NCI-H1417 treated with DMSO at 0.1 percent for 48 hours (cell line): ENCODE measurements around the gene GLI3.

Experiments used
- DNase-seq: peaks from one replicate; lab custom pipeline; 2025; lab: John Stamatoyannopoulos, UW

Gene GLI3

GRCh38 chr7:41999736-42000283 lies 237.2 kb downstream of the GLI3 start:
- DNase-seq = no peak

- DNase-seq = no peak
Observed at GRCh38 chr7:41998041-41998440, 239.0 kb downstream of the GLI3 start.

- no peak for DNase-seq
Observed at GRCh38 chr7:41997151-41997550, 239.9 kb downstream of the GLI3 start.

DNA sequence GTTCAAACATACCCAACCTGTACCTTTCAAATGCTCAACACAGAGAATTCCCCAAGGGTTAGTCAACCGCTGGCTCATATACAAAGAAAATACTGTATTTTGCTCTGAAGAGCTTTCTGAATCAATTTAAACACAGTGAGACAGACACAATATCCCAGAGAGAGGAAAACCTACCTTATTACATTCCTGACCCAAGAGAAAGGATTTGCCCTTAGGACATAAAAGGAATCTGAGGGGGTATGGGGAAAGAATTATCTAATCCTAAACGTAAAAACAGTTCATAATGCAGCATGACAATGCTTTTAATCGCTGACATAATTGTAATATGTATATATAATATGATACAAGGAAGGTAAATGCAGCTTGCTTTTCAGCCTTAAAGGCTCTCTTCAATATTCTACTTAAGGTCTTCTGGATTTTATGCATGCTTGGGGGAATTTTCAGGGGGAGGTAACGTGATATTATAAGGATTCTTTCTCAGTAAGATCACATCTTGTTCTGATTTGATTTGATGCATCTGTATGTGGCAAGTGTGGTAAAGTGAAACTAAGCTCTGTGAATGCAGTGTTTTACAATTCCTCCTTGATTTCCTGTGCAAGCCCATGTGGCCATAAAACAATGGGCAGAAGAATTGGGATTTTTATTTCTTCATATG lies 240.5 kb downstream of the GLI3 start:
- no peak for DNase-seq

DNA sequence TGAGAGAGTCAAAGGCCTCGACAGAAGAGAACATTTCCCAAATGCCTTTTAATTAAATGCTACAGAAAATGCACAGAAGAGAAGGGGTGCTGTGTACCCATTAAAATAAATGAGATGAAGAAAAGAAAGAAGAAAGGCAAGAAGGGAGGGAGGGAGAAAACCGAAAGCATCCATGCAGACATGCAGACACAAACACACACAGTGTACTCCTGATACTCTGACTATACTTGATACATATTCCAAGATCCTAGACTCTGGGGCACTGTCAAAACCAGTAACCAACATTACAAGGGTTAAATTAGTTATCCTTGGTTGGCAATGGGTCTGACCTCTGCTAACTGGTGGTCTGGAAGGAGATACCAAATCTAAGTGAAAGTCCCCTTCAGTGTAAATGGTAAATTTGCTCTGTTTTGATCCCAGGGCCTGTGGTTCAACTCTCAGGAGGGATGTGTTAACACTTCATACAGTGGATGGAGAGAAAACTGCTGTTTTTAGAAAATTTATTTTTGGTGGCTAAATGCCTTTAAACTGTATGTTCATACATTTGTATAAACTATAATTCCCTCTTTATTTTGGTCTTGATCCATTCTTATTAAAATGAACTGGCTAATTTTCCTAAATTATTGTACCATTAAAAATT lies 241.3 kb downstream of the GLI3 start:
- no peak for DNase-seq

- no peak for DNase-seq
Observed at GRCh38 chr7:41994746-41995110, 242.3 kb downstream of the GLI3 start.

- no peak for DNase-seq
Observed at GRCh38 chr7:41994036-41994745, 242.8 kb downstream of the GLI3 start.

DNA sequence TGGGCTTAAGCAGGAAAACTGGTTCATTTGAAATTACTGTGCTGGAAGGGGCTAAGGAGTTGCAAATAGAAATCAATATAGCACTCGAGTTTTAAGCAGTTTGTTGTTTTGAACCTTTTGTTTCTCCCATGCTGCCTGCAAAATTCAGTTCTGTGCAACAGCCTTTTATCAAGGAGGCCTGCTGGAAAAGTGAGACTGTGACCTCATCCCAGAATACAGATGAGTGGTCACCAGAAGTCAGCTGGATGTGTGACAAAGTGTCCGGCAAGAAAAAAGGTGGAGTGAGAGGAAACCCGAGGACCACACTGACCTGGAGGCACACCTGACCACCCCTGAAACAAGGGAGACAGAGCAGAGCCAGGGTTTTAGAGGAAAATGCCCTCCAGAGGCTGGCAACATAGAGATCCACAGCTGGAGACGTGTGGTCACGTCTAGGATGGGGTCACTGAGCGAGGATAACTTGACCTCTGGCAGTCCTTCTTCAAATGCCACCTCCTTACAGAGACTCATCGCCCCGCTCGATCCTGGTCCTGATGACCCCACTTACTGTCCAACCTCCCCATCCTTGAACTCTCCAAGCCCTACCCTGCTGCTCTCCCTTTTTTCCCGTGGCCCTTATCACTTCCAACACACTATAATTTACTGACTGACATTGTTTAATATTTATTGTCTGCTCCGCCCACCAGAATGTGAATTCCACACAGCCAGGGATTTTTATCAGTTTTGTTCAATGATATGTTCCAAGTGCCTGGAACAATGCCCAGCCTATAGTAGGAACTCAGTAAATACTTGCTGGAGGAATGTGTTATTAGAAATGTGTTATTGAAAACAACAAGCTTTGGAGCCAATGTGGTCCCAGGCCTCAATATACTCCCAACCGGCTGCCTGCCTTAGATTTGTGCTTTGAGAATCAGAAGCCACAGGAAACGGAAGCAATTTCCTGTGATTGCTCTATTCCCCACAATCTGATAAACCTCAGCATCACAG lies 243.8 kb downstream of the GLI3 start:
- DNase-seq = no peak

DNA sequence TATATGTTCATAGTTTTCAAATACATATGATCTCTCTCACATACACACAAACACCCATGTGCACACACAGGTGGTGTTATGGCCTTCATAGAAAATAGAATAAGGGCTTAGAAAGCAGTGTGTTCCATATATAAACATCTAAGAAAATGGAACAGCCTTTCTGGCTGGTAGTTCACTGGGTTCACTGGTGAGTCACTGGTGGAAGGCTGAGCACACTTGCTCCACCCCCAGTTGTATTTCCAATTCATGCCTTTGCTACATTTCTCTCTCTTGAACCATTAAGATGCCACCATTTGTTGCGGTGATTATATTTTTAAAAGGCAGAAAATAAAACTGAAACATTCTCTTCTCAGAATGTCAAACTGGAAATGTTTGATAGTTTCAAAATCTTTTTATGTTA lies 252.1 kb downstream of the GLI3 start:
- no peak for DNase-seq

- no peak for DNase-seq
Observed at GRCh38 chr7:41981046-41982040, 255.7 kb downstream of the GLI3 start.

DNA sequence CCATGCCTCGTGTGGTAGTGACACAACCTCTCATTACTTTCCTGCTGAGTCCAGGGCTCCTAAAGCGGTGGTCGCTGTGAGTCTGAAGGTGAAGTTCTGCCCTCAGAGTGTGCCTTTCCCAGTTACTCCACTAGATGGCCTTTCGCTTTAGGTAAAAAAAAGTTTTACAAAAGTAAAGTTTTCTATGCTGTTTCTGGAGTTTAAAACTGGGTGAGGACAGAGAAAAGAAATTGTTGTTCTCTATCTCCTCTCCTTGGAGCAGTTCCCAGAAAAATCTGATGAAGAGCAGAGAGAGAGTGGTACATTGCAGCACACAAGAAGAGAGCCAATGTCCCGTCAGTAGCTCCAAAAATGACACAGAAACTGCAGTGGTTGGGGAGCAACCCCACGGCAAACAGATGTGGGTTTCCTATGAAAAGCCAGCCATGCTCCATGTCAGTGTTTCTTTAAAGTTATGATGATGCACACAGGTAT lies 257.1 kb downstream of the GLI3 start:
- no peak for DNase-seq

GRCh38 chr7:41978858-41979257 lies 258.2 kb downstream of the GLI3 start:
- DNase-seq = no peak

- DNase-seq = no peak
Observed at GRCh38 chr7:41977661-41978060, 259.3 kb downstream of the GLI3 start.

DNA sequence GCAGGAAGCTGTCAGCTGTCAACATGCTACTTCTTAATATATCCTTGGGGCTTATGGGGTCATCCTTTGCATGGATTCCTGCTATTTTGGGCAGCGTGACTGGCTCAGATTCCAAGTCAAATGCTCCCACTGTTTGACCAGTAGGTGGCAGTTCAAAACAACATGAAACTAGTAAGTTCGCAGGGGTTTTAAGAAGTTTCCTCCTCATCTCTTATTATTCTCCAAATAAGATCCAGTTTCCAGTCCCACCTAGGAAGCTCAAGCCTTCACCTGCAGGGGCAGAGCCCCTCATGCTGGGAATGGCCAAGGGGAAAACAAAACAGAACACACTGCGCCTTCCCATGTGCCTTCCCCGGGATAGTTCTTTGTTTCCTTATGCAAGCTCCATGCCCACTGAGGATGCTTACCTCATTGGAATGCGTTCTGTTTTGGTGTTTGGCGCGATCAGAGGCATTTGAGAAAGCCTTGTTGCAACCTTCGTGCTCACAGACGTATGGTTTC lies 259.8 kb downstream of the GLI3 start:
- DNase-seq = no peak

- DNase-seq = no peak
Observed at GRCh38 chr7:41976411-41976810, 260.6 kb downstream of the GLI3 start.

- DNase-seq = no peak
Observed at GRCh38 chr7:41975849-41976248, 261.2 kb downstream of the GLI3 start.

DNA sequence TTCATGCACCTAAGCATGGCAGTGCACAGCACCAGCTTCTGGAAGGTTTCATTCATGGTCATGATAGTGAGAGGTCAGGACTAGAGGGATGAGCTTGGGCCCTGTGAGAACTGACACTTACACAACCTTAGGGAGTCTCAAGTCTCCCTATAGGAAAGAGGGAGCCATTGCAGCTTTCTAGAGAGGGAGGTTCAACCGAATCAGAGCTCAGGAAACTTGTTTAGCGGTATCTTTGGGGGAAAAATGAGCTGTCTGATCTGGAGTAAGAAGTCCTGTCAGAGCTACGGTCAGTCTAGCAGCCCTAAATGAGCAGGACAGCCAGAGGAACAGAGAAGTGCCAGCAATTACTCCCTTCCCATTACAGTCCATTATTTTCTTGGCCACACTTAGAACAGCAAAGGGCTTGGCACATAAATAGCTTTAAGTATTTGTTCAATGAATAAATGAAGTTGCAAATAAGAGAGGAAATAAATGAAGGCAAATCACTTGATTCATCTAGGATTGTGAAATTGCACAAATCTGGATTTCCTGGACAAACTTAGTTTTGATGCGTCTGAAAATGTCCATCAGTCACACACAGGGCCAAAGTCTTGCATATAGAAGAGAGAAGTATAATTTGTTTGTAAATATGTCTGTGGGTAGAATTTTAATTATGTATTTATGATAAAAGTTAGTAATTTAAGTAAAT lies 262.0 kb downstream of the GLI3 start:
- DNase-seq = no peak

DNA sequence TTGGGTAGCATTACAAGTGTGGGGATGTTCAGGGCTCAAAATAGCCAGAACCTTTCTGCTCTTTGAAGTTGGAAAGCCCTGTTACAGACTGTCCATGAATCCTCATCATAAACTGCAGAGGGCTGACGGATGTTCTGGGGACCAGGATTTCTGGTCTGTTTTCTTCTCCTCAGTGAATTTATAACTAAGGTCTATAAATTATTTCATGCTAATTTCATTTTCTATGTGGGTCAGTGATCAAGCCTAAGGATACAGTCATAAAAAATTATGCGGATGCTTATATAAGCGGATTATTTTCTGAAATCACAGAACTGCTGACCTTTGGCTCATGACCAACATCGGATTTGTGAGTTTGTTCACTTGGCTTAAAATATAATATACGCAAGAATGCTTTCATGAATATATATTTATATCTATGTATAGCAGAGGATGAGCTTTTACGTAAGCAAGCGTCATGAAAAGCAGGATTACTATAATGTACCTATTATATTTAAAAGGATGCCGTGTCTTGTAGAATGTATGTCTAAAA lies 263.7 kb downstream of the GLI3 start:
- DNase-seq = no peak

GRCh38 chr7:41972776-41973175 lies 264.2 kb downstream of the GLI3 start:
- no peak for DNase-seq
